ENCODE measurements around the gene ZNF8. TPM values are rescaled to one million over a fixed set of nuclear protein-coding genes. Genes with fewer than 3 reads are reported as not detected.

The ZNF8 gene
- total and polyA plus RNA-seq, 2 donors from 2014 or later: 1.3 to 9.0 TPM

DNA sequence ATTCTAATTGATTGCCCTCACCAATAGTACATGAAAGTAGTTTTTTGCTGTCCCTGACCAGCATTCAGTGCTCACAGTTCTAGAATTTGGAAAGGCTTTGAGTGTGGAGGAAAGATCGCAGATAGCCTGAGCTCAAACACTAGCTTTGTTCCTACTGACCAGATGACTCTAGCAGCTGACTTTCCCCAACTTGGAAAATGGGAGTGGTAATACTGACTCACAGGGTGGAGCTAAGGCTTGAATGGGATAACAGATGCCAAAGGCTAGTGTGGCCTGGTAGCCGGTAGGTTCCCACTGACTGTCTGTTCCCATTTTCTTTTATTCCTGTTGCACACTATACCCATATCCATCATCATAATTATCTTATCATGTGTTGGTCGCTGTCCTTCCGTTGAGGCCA lies 51.7 kb downstream of the ZNF8 start:
- no peak for FAIRE-seq
- intact Hi-C loops (cut with DNase I): no loop called here
- no peak for TF ChIP-seq CTCF (IDR thresholded peaks at IDR 0.05; ENCODE audit: borderline replicate concordance, extremely low read depth, insufficient read depth)

GRCh38 chr19:58332697-58333096 lies 53.9 kb downstream of the ZNF8 start:
- Histone ChIP-seq H3K27me3 (ENCODE audit: control insufficient read depth, insufficient read depth, low read length) (no peaks in the 10 kb centered on the region), H3K9me3 (ENCODE audit: control insufficient read depth in 2 of 3, insufficient read depth in 1 of 3, low read length in 3 of 3) (no peaks in the 10 kb centered on the region), H3K36me3 (ENCODE audit: control insufficient read depth in 2 of 3, insufficient read depth in 3 of 3, low read length in 3 of 3) (peaks cover 0 to 2% (median 0%) of the 10 kb centered on the region in 3 donors), H3K27ac (ENCODE audit: low read depth in 2 of 2, low read length in 2 of 2) (no peak overlapping the region), H3K4me1 (ENCODE audit: control insufficient read depth in 2 of 3, insufficient read depth in 2 of 3, low read depth in 1 of 3, low read length in 3 of 3) (peaks cover 0 to 8% (median 0%) of the 10 kb centered on the region in 3 donors), H3K4me3 (ENCODE audit: low read length in 3 of 3) (no peak overlapping the region), H3K9ac (ENCODE audit: low read length in 3 of 3) (no peak overlapping the region)
- TF ChIP-seq CTCF (IDR thresholded peaks at IDR 0.05; ENCODE audit: borderline replicate concordance, extremely low read depth, insufficient read depth): no peak
- FAIRE-seq: no peak
- DNase-seq: no peak
- intact Hi-C loops (cut with DNase I): no loop called here

More for the DNA sequence above, 51.7 kb downstream of the ZNF8 start:
- Histone ChIP-seq H3K36me3 (ENCODE audit: control insufficient read depth in 2 of 3, insufficient read depth in 3 of 3, low read length in 3 of 3) (no peaks in the 10 kb centered on the region), H3K4me1 (ENCODE audit: control insufficient read depth in 2 of 3, insufficient read depth in 2 of 3, low read depth in 1 of 3, low read length in 3 of 3) (peaks cover 0 to 18% (median 0%) of the 10 kb centered on the region in 3 donors), H3K27me3 (ENCODE audit: control insufficient read depth, insufficient read depth, low read length) (no peaks in the 10 kb centered on the region), H3K27ac (ENCODE audit: low read depth in 2 of 2, low read length in 2 of 2) (no peak overlapping the region), H3K9me3 (ENCODE audit: control insufficient read depth in 2 of 3, insufficient read depth in 1 of 3, low read length in 3 of 3) (no peaks in the 10 kb centered on the region), H3K4me3 (ENCODE audit: low read length in 3 of 3) (no peak overlapping the region), H3K9ac (ENCODE audit: low read length in 3 of 3) (no peak overlapping the region)
- no peak for DNase-seq

GRCh38 chr19:58334691-58335249 lies 56.0 kb downstream of the ZNF8 start:
- H3K36me3 ChIP-seq (ENCODE audit: control insufficient read depth in 2 of 3, insufficient read depth in 3 of 3, low read length in 3 of 3): peaks cover 0 to 8% (median 7%) of the 10 kb centered on the region in 3 donors
- no peak overlapping the region for H3K4me3 ChIP-seq (ENCODE audit: low read length in 3 of 3)
- no peak for TF ChIP-seq CTCF (IDR thresholded peaks at IDR 0.05; ENCODE audit: borderline replicate concordance, extremely low read depth, insufficient read depth)
- H3K4me1 ChIP-seq (ENCODE audit: control insufficient read depth in 2 of 3, insufficient read depth in 2 of 3, low read depth in 1 of 3, low read length in 3 of 3): no peaks in the 10 kb centered on the region
- FAIRE-seq (no peak), DNase-seq (no peak)
- intact Hi-C loops (cut with DNase I): no loop called here
- no peaks in the 10 kb centered on the region for H3K9me3 ChIP-seq (ENCODE audit: control insufficient read depth in 2 of 3, insufficient read depth in 1 of 3, low read length in 3 of 3)
- no peak overlapping the region for H3K27ac ChIP-seq (ENCODE audit: low read depth in 2 of 2, low read length in 2 of 2)
- no peak overlapping the region for H3K9ac ChIP-seq (ENCODE audit: low read length in 3 of 3)
- no peaks in the 10 kb centered on the region for H3K27me3 ChIP-seq (ENCODE audit: control insufficient read depth, insufficient read depth, low read length)

DNA sequence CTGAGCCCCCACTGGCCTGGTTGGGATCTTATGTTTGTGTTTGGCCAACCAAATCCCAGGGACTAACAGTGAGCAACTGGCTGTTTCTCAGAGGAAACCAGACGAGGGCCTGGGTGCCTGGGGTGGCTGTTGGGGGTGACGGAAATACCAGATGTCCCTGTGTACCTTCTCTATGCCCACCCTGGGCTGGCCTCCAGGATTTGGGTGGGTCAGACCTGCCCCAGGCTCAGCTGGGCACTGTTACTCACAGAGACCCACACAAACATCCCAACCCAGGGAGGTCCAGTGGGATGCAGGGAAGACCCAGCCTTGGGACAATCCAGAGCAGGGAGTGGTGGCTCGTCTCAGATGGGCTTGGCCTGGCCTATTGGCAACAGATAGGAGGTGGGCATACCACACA lies 56.9 kb downstream of the ZNF8 start:
- no peak overlapping the region for H3K9ac ChIP-seq (ENCODE audit: low read length in 3 of 3)
- DNase-seq (no peak), FAIRE-seq (no peak)
- H3K4me1 ChIP-seq (ENCODE audit: control insufficient read depth in 2 of 3, insufficient read depth in 2 of 3, low read depth in 1 of 3, low read length in 3 of 3): no peaks in the 10 kb centered on the region
- H3K27ac ChIP-seq (ENCODE audit: low read depth in 2 of 2, low read length in 2 of 2): no peak overlapping the region
- no peak for TF ChIP-seq CTCF (IDR thresholded peaks at IDR 0.05; ENCODE audit: borderline replicate concordance, extremely low read depth, insufficient read depth)
- H3K9me3 ChIP-seq (ENCODE audit: control insufficient read depth in 2 of 3, insufficient read depth in 1 of 3, low read length in 3 of 3): no peaks in the 10 kb centered on the region
- no peaks in the 10 kb centered on the region for H3K27me3 ChIP-seq (ENCODE audit: control insufficient read depth, insufficient read depth, low read length)
- intact Hi-C loops (cut with DNase I): no loop called here
- H3K4me3 ChIP-seq (ENCODE audit: low read length in 3 of 3): no peak overlapping the region
- H3K36me3 ChIP-seq (ENCODE audit: control insufficient read depth in 2 of 3, insufficient read depth in 3 of 3, low read length in 3 of 3): peaks cover 0 to 8% (median 7%) of the 10 kb centered on the region in 3 donors
